Epithelial cell of proximal tubule (primary cell): ENCODE results near the gene ENDOD1. TPM values are rescaled to one million over a fixed set of nuclear protein-coding genes. Genes with fewer than 3 reads are reported as not detected.

ENCODE experiments used
- DNase-seq: peaks from one replicate; pipeline ENCODE4 v3.0.0-alpha.2; 2011; ENCODE audit warnings: low read depth
- H3K4me3 ChIP-seq: 2 replicates; pipeline ENCODE4 v1.5.1; 2011; ENCODE audit warnings: low read depth, mild to moderate bottlenecking, low read length
- CTCF ChIP-seq: conservative IDR thresholded peaks from 2 replicates; pipeline ENCODE4 v1.5.1; 2012; ENCODE audit warnings: low read depth, mild to moderate bottlenecking, low read length
- total RNA-seq: library from RNA; depleted of rRNA; stranded (reverse); fragments of >200 nt; gene quantifications from 2 replicates; pipeline ENCODE4 v1.2.3, GENCODE V29; 2015

The ENDOD1 gene
- total RNA-seq, 1 donor from 2014 or later = 36.6 TPM

- peak; percentile 51 for TF ChIP-seq CTCF
Observed at GRCh38 chr11:95067039-95067840, 22.4 kb upstream of the ENDOD1 start.

GRCh38 chr11:95067841-95068219, 21.8 kb upstream of the ENDOD1 start:
- peak overlapping the region; percentile 65 for H3K4me3 ChIP-seq
- TF ChIP-seq CTCF = no peak
- no peak for DNase-seq

More at GRCh38 chr11:95067039-95067840, 22.4 kb upstream of the ENDOD1 start:
- peak overlapping the region; percentile 65 for H3K4me3 ChIP-seq
- no peak for DNase-seq

- no peak for TF ChIP-seq CTCF
- peak; percentile 92 for DNase-seq
- H3K4me3 ChIP-seq = peak overlapping the region; percentile 65
Observed at GRCh38 chr11:95068549-95068948, 21.1 kb upstream of the ENDOD1 start.

GRCh38 chr11:95070471-95070870, 19.2 kb upstream of the ENDOD1 start:
- TF ChIP-seq CTCF = no peak
- no peak overlapping the region for H3K4me3 ChIP-seq
- no peak for DNase-seq

GRCh38 chr11:95072948-95073347, 16.7 kb upstream of the ENDOD1 start:
- H3K4me3 ChIP-seq = no peak overlapping the region
- no peak for DNase-seq
- TF ChIP-seq CTCF = no peak

GRCh38 chr11:95074792-95075563, 14.7 kb upstream of the ENDOD1 start:
- TF ChIP-seq CTCF = no peak
- peak; percentile 91 for DNase-seq
- H3K4me3 ChIP-seq = no peak overlapping the region
